ENCODE data around the gene TUBD1. TPM values are rescaled to one million over a fixed set of nuclear protein-coding genes. Genes with fewer than 3 reads are reported as not detected.

TUBD1 gene
- total and polyA plus RNA-seq, 2 of the 13 experiments (the other 11 are each of a cell fraction or from before 2014, with no cell fraction given), result 18.2 to 25.9 TPM

GRCh38 chr17:59876107-59876506, 16.6 kb downstream of the TUBD1 start:
- H3K4me1 ChIP-seq (ENCODE audit: insufficient read depth, low read length), result 0 out of 2 replicates have a peak, but pooled peaks cover 10% of the 10 kb centered on the region
- no peaks in the 10 kb centered on the region for H3K27me3 ChIP-seq (ENCODE audit: control insufficient read depth in 1 of 2, insufficient read depth in 2 of 2, low read length in 2 of 2)
- H3K9me3 ChIP-seq (ENCODE audit: low read length), result no peaks in the 10 kb centered on the region
- peaks cover 8 to 40% of the 10 kb centered on the region in 2 experiments for H3K36me3 ChIP-seq (replicated peaks in 1 of 2; ENCODE audit: control insufficient read depth in 1 of 2, insufficient read depth in 2 of 2, low read length in 2 of 2)
- no peak overlapping the region for H3K4me3 ChIP-seq (replicated peaks in 1 of 3; ENCODE audit: insufficient read depth in 1 of 3, low read depth in 2 of 3, low read length in 3 of 3)
- H2AFZ ChIP-seq (ENCODE audit: low read length), result no peak overlapping the region
- H3K27ac ChIP-seq (ENCODE audit: extremely low read length, insufficient read depth, low read length), result no peak overlapping the region
- POLR2A ChIA-PET, result interaction anchor here (1.1 kb wide), 1 partner anchor 257 kb away, joined by 5 read pairs; no protein-coding TSS in a partner anchor
- intact Hi-C loops (cut with micrococcal nuclease; ENCODE audit: unreplicated experiment), result no loop called here
- in situ Hi-C loops (cut with HindIII; ENCODE audit: extremely low pct_ligation_motif_present, low pct_unique_long_range_greater_than_20kb), result no loop called here
- FAIRE-seq (no peak), ATAC-seq (peak; percentile 44; the same call in 2 of the 3 replicates), DNase-seq (ENCODE audit: low spot score) (no peak)
- H3K4me2 ChIP-seq (ENCODE audit: low read depth, low read length), result no peak overlapping the region
- no TSS peak for BruUV-seq (replicated peaks)
- TF ChIP-seq ZNF235 (CRISPR knock-in tag; IDR thresholded peaks at IDR 0.05; ENCODE audit: borderline replicate concordance) (no peak), ZNF460 (CRISPR knock-in tag; IDR thresholded peaks at IDR 0.05; ENCODE audit: borderline replicate concordance) (peak; percentile 69; the same call in 1 of the 2 replicates), ZNF280D (CRISPR knock-in tag; IDR thresholded peaks at IDR 0.05) (no peak), ZBTB1 (CRISPR knock-in tag; IDR thresholded peaks at IDR 0.05; ENCODE audit: borderline replicate concordance) (no peak), CEBPB (IDR thresholded peaks at IDR 0.05; ENCODE audit: borderline replicate concordance, low read depth, low read length) (peak; percentile 90), CEBPG (CRISPR knock-in tag; IDR thresholded peaks at IDR 0.05) (peak; percentile 77), ISL2 (CRISPR knock-in tag; IDR thresholded peaks at IDR 0.05) (no peak)
- TF ChIP-seq, protein P1, sequence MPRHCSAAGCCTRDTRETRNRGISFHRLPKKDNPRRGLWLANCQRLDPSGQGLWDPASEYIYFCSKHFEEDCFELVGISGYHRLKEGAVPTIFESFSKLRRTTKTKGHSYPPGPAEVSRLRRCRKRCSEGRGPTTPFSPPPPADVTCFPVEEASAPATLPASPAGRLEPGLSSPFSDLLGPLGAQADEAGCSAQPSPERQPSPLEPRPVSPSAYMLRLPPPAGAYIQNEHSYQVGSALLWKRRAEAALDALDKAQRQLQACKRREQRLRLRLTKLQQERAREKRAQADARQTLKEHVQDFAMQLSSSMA (CRISPR knock-in tag; IDR thresholded peaks at IDR 0.05), result no peak
- 78% methylated on average over 3 of the region's 3 CpGs for WGBS (ENCODE audit: low lambda C conversion rate)
- CTCF ChIA-PET (ENCODE audit: low intra/inter-chr PET ratio, low total read pairs), result no interaction called here
- no peaks in the 10 kb centered on the region for H4K20me1 ChIP-seq (ENCODE audit: insufficient read depth, low read length)
- no peaks in the 10 kb centered on the region for H3K79me2 ChIP-seq (ENCODE audit: insufficient read depth, low read length)
- H3K9ac ChIP-seq (ENCODE audit: insufficient read depth, low read depth, low read length), result no peak overlapping the region
